ENCODE results near the gene MANF. TPM values are rescaled to one million over a fixed set of nuclear protein-coding genes. Genes with fewer than 3 reads are reported as not detected.

Gene MANF
- total RNA-seq, 2 donors from 2014 or later, result 25.4 to 35.6 TPM

Other genes starting within 250 kb of the MANF start
- 10 to 100 TPM; 21.1 to 22.8 TPM for gene RBM15B, start 6.0 kb downstream of the MANF start, total RNA-seq
- gene DCAF1, start 114.7 kb downstream of the MANF start, total RNA-seq, result 1 to 10 TPM; 7.5 to 9.6 TPM
- 10 to 100 TPM; 15.8 to 25.7 TPM for gene RAD54L2, start 153.4 kb downstream of the MANF start, total RNA-seq

Measured in body of pancreas (tissue), 2 donors.